HuH-7.5 (cell line): ENCODE measurements around the gene ZBTB7C.
"Not testable (repeated sequence)": the region's sequence is repeated elsewhere in the genome, so short reads cannot be mapped to it uniquely, and the experiment has no call there.

Source experiments
- DNase-seq: peaks from one replicate; pipeline ENCODE4 v3.0.0; 2011; ENCODE audit warnings: low spot score

ZBTB7C gene

DNA sequence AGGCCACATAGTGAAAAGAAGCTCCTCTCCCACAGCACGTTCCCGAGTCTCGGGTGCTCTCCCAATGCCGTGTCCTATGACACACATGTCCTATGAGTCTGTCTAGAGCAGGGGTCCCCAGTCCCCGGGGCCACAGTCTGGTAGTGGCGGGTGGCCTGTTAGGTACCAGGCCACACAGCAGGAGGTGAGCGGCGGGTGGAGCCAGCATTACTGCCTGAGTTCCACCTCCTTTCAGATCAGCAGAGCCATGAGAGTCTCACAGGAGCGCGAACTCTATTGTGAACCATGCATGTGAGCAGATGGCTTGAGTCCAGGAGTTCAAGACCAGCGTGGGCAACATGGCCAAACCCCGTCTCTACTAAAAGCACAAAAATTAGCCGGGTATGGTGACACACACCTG lies 112.6 kb downstream of the ZBTB7C start:
- no peak for DNase-seq

DNA sequence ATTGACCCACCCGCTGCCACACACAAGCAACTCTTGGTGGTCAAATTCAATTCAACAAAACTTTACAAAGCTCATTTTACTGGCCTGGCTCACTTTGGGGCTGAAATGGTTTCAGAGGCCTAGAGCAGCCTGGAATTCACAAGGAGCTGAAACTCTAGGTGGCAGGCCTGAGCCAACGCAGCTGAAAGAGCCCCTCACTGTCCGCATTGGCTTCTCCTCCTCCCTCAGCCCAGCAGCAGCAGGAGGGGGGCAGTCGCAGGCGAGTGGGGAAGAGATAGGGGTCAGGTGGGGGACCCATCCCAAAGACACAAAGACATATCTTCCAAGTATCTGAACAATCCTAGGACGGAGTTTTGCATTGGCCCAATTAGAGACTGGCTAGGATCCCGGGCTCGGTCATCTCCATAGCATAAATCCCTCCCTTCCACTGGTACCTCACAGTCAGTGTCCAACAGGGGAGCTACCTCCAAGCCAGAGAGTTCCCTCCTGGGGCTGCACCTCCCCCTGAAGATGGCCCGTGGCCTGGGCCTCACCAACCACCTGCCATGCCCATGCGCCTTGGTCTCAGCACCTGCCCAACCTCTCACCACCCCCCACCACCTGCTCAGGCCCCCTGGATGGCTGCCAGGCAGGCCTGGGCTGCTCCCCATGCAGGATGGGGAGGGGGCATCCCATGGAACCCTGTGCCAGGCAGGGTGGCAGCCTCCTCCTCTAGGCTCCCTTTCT lies 113.4 kb downstream of the ZBTB7C start:
- no peak for DNase-seq

GRCh38 chr18:48294899-48295585 lies 114.1 kb downstream of the ZBTB7C start:
- no peak for DNase-seq

DNA sequence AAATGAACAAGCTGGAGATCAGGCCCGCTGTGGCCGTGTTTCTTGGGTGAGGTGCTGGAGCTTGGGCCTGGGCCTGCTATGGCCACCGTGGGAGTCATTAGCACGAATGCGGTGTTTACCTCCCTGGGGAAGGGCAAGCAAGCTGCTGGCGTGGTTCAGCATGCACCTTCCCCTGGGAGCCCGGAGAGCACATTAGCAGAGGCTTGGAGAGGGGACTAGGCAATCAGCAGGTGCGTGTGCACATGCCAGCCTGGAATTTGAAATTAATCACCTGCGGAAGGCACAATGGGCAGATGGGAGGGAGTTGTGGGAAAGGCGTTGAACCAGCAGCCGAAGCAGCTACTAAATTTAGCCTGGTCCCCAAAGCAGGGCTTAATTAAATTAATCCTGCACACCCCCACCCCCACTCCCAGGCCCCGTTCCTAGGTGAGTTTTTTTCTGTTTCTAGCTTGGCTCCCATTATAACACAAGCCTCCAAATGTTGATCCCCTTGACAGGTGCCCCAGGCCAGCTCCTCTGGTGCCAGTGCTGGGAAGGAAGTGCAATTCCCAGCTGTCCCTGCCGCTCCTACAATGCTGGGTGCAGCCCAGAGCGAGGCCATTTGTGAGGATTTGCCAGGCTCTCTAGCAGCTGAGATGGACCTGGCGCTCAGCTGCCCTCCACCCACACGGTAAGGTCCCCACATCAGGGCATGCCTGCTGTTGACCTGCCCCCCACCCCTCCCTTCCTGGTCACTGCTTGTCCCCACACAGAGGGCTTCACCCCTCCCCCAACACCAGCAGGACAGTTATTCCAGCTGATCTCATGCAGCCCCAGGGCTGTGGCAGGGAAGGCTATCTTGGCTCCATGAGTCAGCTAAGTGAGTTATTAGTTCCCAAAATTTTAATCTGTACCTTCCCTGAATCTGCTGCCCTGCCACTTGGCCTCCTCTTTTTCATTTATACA lies 115.0 kb downstream of the ZBTB7C start:
- DNase-seq: no peak

- no peak for DNase-seq
These were observed 116.3 kb downstream of the ZBTB7C start for GRCh38 chr18:48292782-48293424.

- no peak for DNase-seq
These were observed 117.0 kb downstream of the ZBTB7C start for GRCh38 chr18:48292229-48292628.

GRCh38 chr18:48290162-48290926 lies 118.8 kb downstream of the ZBTB7C start:
- DNase-seq: no peak

- no peak for DNase-seq
These were observed 124.4 kb downstream of the ZBTB7C start for GRCh38 chr18:48284743-48285142.

GRCh38 chr18:48284011-48284410 lies 125.2 kb downstream of the ZBTB7C start:
- not testable (repeated sequence) for DNase-seq

- DNase-seq: not testable (repeated sequence)
These were observed 127.7 kb downstream of the ZBTB7C start for GRCh38 chr18:48281460-48281859.

- DNase-seq: no peak
These were observed 129.9 kb downstream of the ZBTB7C start for GRCh38 chr18:48279312-48279711.

GRCh38 chr18:48278081-48278480 lies 131.1 kb downstream of the ZBTB7C start:
- DNase-seq: no peak

DNA sequence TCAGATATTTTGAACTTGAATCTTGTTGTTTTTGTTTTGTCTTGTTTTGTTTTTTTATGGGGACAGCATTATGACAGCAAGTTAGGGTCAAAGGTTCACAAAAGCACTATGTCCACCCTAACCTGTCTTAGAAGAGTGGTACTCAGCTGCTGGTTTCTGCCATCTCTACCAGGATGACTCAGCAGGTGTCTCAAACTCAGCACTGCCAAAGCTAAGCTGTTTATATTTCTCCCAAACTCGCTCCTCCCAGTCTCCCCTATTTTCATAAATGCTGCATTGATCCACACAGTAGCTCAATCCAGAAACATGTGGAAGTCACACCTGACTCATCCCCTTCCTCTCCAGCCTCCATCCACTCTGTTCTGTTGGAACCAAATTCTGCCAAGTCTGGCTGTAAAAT lies 134.9 kb downstream of the ZBTB7C start:
- DNase-seq: no peak

GRCh38 chr18:48270929-48271328 lies 138.3 kb downstream of the ZBTB7C start:
- no peak for DNase-seq

DNA sequence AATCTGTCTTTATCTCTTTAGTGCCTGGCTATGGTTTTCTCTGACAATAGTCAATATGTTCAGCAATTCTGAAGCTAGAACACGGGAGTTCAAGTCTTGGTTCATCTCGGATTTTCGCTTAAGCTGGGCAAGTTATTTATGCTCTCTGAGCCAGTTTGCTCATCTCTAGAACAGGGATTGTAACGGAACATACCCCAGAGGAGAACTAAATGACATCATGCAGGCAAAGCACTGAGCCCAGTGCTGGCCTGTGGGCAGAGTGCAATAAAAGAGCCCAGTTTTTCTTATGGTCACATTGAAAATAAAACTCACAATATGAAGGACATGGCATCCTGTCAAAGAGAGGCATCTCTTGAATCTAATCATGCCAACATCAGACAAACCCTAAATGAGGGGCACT lies 143.9 kb downstream of the ZBTB7C start:
- DNase-seq: no peak

- DNase-seq: no peak
These were observed 145.0 kb downstream of the ZBTB7C start for GRCh38 chr18:48263914-48264902.

- DNase-seq: no peak
These were observed 145.9 kb downstream of the ZBTB7C start for GRCh38 chr18:48263192-48263853.

GRCh38 chr18:48260237-48260636 lies 148.9 kb downstream of the ZBTB7C start:
- DNase-seq: no peak

GRCh38 chr18:48256848-48257247 lies 152.3 kb downstream of the ZBTB7C start:
- no peak for DNase-seq
